Heart left ventricle (tissue), 16 donors: ENCODE data around the gene OGA. TPM values are rescaled to one million over a fixed set of nuclear protein-coding genes. Genes with fewer than 3 reads are reported as not detected.

Experiments
- ATAC-seq, 4 donors: fragments of 200-7000 bp; cut with Tn5 transposase; one replicate each; pipeline ENCODE4 v1.9.1; 2020 to 2022; ENCODE audit warnings: moderate library complexity in 4 of 4, mild to moderate bottlenecking in 3 of 4, moderate number of reproducible peaks in 1 of 4
- DNase-seq, 5 donors: peaks; one replicate each; pipeline ENCODE4 v3.0.0-alpha.2; 2020
- H3K27ac ChIP-seq, 12 donors: fragments of 200-600 bp; sonication (generic) in 4 of 12; one replicate each; pipeline versions ENCODE4 v1.5.0 to v1.8.0; 2016 to 2022; ENCODE audit warnings: mild to moderate bottlenecking in 2 of 12
- H3K27me3 ChIP-seq, 9 donors: fragments of 200-600 bp; sonication (generic) in 2 of 9; one replicate each; pipeline versions ENCODE4 v1.5.1 to v1.8.0; 2016 to 2022; ENCODE audit warnings: mild to moderate bottlenecking in 3 of 9
- H3K36me3 ChIP-seq, 9 donors: fragments of 200-600 bp; sonication (generic) in 2 of 9; one replicate each; pipeline versions ENCODE4 v1.5.0 to v1.8.0; 2018 to 2022; ENCODE audit warnings: mild to moderate bottlenecking in 2 of 9
- H3K4me1 ChIP-seq, 12 donors: fragments of 200-600 bp; sonication (generic) in 4 of 12; one replicate each; pipeline versions ENCODE4 v1.5.0 to v1.8.0; 2016 to 2022; ENCODE audit warnings: mild to moderate bottlenecking in 3 of 12
- H3K4me3 ChIP-seq, 12 donors: fragments of 200-600 bp; sonication (generic) in 4 of 12; one replicate each; pipeline versions ENCODE4 v1.5.0 to v1.8.0; 2017 to 2022; ENCODE audit warnings: mild to moderate bottlenecking in 9 of 12, moderate library complexity in 4 of 12
- H3K9me3 ChIP-seq, 12 donors: fragments of 200-600 bp; sonication (generic) in 4 of 12; one replicate each; pipeline versions ENCODE4 v1.5.0 to v1.8.0; 2016 to 2022; ENCODE audit warnings: mild to moderate bottlenecking in 1 of 12
- POLR2A ChIP-seq, 2 donors: fragments of 450-650 bp; IDR thresholded peaks; one replicate each; pipeline ENCODE4 v1.6.1; 2017; ENCODE audit warnings: antibody characterized with exemption in 2 of 2, mild to moderate bottlenecking in 2 of 2, moderate library complexity in 2 of 2
- WGBS, 4 donors: extraction: QIAGEN DNeasy Blood & Tissue Kit in 2 of 4; methylation state at CpG; one replicate each; pipeline versions ENCODE4 v1.1.5 to v1.1.7; 2013 to 2018; 5-methylcytosine and 5-hydroxymethylcytosine counted together
- intact Hi-C, 10 donors: fragments of 100-400 bp; cut with DNase I; formaldehyde crosslinking; loops; one replicate each; pipeline versions ENCODE4 v1.11.1 to v1.14.2; 2022
- polyA plus RNA-seq, 2 donors: library from polyadenylated mRNA; stranded (reverse); fragments of 200-250 nt; gene quantifications; one replicate each; pipeline ENCODE4 v1.2.3, GENCODE V29; 2013
- total RNA-seq, 9 donors: library from RNA; depleted of rRNA in 2 of 9; stranded (reverse); fragments of >200 nt in 2 of 9; fragmentation: NEBNext Ultra II Directional in 3 of 9; extraction: Animal tissue kit (Norgen Biotek cat#: 25700) in 3 of 9; gene quantifications; one replicate each; pipeline versions ENCODE4 v1.1.0 to v1.2.4, GENCODE V29; 2016 to 2023
- TF ChIP-seq, protein P1 (sequence below), 12 donors: fragments of 200-600 bp; sonication (generic) in 4 of 12; IDR thresholded peaks; one replicate each; pipeline versions ENCODE4 v1.5.0 to v1.8.0; 2018 to 2022; ENCODE audit warnings: antibody characterized with exemption in 12 of 12, mild to moderate bottlenecking in 5 of 12
- donor health status: ischemic (EF 13 %, LVEDD 7.1; RV severe dilation, severe dysfunction).
- donor health status: healthy with polysubstance abuse.
- donor health status: DM: no; HTN: yes; CAD: no.
- donor health status: DM: no; HTN: no; CAD: no.
- donor health status: ischemic (EF 25% LVEDD 6.9; RV normal size, moderate dysfunction).
- donor health status: ischemic (EF 25% LVEDD 5.7; RV mildly dilated, moderate dysfunction).
- donor health status: healthy.
- donor health status: DM: yes; HTN: yes; CAD: no.
- donor health status: ischemic (EF 35%, LVEDD 5.7; RV mildly dilated, moderate dysfunction).
- donor health status: nonischemic (EF 11% LVEDD 7.7; RV severe dilation, severe dysfunction).
- donor health status: DM: yes; HTN: yes; CAD: no.
- donor health status: PGD.
- donor health status: ischemic (EF 29% LVEDD 5.4; RV normal size, mild dysfunction).
- donor health status: nonischemic (EF 23%, LVEDD 6.1; RV moderate dilation, normal function).

Gene OGA
- total and polyA plus RNA-seq, 11 donors = 42.1 to 164 (median 90.7) TPM

DNA sequence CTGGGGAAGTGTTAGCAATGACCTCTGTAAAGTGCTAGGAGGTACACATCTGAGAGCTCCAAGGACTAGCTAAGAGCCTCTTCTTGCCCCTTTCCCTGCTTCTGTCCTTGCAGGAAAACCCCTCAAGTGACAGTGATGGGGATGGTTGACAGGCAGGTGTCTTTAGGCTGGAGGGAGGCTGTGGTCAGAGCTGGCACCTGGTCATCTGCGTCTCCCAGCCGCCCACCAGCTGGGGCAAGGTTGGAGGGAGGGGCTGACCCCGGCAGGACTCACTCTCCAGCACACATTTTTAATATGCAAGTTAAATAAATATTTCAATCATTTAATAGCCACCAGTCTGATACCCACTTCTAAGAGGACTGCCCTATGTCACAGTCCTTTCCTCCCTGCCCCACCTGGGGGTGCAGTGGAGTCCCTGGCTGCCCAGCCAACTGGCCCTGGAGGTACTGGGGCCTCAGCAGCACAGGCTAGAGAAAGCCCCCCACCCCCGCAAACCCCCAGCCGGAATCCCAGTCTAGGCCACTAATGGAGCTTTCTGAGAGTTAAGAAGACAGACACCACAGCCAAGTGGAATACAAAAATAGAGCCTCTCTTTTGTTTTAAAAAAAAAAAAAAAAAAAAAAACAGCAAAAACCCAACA lies 48.6 kb downstream of the OGA start:
- peaks cover 11 to 59% (median 30%) of the 10 kb centered on the region in 9 donors for H3K27me3 ChIP-seq
- intact Hi-C loops = loop anchor here in 2 of 10 donors (10.0 kb wide), 1 partner anchor 555 kb away; no protein-coding TSS in a partner anchor
- peaks cover 0 to 5% (median 0%) of the 10 kb centered on the region in 12 donors for H3K4me1 ChIP-seq
- no peak overlapping the region for H3K4me3 ChIP-seq
- ATAC-seq = no peak
- no peak overlapping the region for H3K27ac ChIP-seq
- no peaks in the 10 kb centered on the region for H3K36me3 ChIP-seq
- DNase-seq = no peak
- no peak for TF ChIP-seq POLR2A (IDR thresholded peaks at IDR 0.05)
- TF ChIP-seq, protein P1, sequence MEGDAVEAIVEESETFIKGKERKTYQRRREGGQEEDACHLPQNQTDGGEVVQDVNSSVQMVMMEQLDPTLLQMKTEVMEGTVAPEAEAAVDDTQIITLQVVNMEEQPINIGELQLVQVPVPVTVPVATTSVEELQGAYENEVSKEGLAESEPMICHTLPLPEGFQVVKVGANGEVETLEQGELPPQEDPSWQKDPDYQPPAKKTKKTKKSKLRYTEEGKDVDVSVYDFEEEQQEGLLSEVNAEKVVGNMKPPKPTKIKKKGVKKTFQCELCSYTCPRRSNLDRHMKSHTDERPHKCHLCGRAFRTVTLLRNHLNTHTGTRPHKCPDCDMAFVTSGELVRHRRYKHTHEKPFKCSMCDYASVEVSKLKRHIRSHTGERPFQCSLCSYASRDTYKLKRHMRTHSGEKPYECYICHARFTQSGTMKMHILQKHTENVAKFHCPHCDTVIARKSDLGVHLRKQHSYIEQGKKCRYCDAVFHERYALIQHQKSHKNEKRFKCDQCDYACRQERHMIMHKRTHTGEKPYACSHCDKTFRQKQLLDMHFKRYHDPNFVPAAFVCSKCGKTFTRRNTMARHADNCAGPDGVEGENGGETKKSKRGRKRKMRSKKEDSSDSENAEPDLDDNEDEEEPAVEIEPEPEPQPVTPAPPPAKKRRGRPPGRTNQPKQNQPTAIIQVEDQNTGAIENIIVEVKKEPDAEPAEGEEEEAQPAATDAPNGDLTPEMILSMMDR (IDR thresholded peaks at IDR 0.05) = no peak
- H3K9me3 ChIP-seq = no peaks in the 10 kb centered on the region
- WGBS, 4 donors = 75 to 85% (median 82%) methylated on average over 5 of the region's 5 CpGs

DNA sequence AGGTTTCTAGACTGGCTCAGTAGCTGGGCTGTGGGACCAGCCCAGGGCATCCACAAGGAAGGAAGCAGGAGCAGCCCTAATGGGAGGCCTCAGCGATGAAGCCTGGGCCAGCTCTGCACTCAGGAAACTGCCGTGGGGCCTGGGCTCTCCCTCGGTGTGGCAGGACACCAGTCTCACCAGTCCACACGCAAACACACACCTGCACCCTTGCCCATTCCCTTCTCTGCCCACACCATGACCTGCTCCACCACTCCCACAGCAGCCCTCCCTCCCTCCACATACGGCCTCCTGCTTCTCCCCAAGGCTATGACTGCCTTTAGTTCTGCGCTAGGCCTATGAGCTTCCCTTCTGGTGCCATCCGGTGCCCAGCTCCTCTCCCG lies 49.5 kb downstream of the OGA start:
- WGBS, 4 donors = 73 to 96% (median 80%) methylated on average over 7 to 8 of the region's 8 CpGs
- intact Hi-C loops = no loop called here
- peaks cover 3 to 50% (median 21%) of the 10 kb centered on the region in 9 donors for H3K27me3 ChIP-seq

GRCh38 chr10:101767966-101768790 lies 50.1 kb downstream of the OGA start:
- WGBS, 4 donors = 56 to 67% (median 65%) methylated on average over 11 to 14 of the region's 14 CpGs
- Histone ChIP-seq H3K4me3 (no peak overlapping the region), H3K27me3 (peaks cover 3 to 46% (median 17%) of the 10 kb centered on the region in 9 donors), H3K4me1 (no peaks in the 10 kb centered on the region), H3K27ac (no peak overlapping the region), H3K9me3 (no peaks in the 10 kb centered on the region), H3K36me3 (no peaks in the 10 kb centered on the region)
- TF ChIP-seq POLR2A (IDR thresholded peaks at IDR 0.05) = no peak
- TF ChIP-seq, protein P1 (IDR thresholded peaks at IDR 0.05) = no peak
- intact Hi-C loops = no loop called here
- no peak for DNase-seq
- ATAC-seq = no peak

More for the DNA sequence above, 49.5 kb downstream of the OGA start:
- Histone ChIP-seq H3K4me3 (no peak overlapping the region), H3K9me3 (no peaks in the 10 kb centered on the region), H3K4me1 (peaks cover 0 to 4% (median 0%) of the 10 kb centered on the region in 12 donors), H3K36me3 (no peaks in the 10 kb centered on the region), H3K27ac (no peak overlapping the region)
- TF ChIP-seq POLR2A (IDR thresholded peaks at IDR 0.05) = no peak
- TF ChIP-seq, protein P1 (IDR thresholded peaks at IDR 0.05) = no peak
- ATAC-seq = peak in 1 of 4 donors; percentile 8
- no peak for DNase-seq

- Histone ChIP-seq H3K27ac (no peak overlapping the region), H3K36me3 (no peaks in the 10 kb centered on the region), H3K4me3 (no peak overlapping the region), H3K9me3 (no peaks in the 10 kb centered on the region), H3K4me1 (no peaks in the 10 kb centered on the region), H3K27me3 (peaks cover 3 to 41% (median 10%) of the 10 kb centered on the region in 9 donors)
- WGBS, 4 donors = 58 to 77% (median 66%) methylated on average over 4 to 6 of the region's 6 CpGs
- no peak for ATAC-seq
- no peak for TF ChIP-seq POLR2A (IDR thresholded peaks at IDR 0.05)
- TF ChIP-seq, protein P1 (IDR thresholded peaks at IDR 0.05) = no peak
- intact Hi-C loops = no loop called here
- DNase-seq = no peak
Observed at GRCh38 chr10:101767600-101767945, 50.7 kb downstream of the OGA start.
